Neural progenitor cell (in vitro differentiated cells): Measurements from ENCODE around the gene LMAN2. TPM values are rescaled to one million over a fixed set of nuclear protein-coding genes. Genes with fewer than 3 reads are reported as not detected.

Experiments
- DNase-seq: peaks from one replicate; pipeline ENCODE4 v3.0.0-alpha.2; 2016; ENCODE audit warnings: low spot score
- H2AFZ ChIP-seq: fragments of 200-600 bp; sonication (generic); replicated peaks from 2 replicates; pipeline ENCODE4 v1.6.1; 2016; ENCODE audit warnings: antibody characterized with exemption
- H3F3A ChIP-seq: fragments of 200-600 bp; sonication (generic); 2 replicates; pipeline ENCODE4 v1.6.1; 2016; ENCODE audit warnings: antibody characterized with exemption, low read depth
- H3K27ac ChIP-seq: fragments of 200-600 bp; sonication (generic); 2 replicates; pipeline ENCODE4 v1.5.1; 2016; ENCODE audit warnings: mild to moderate bottlenecking
- H3K27me3 ChIP-seq: fragments of 200-600 bp; sonication (generic); 2 replicates; pipeline ENCODE4 v1.6.1; 2016; ENCODE audit warnings: mild to moderate bottlenecking, moderate library complexity
- H3K36me3 ChIP-seq: fragments of 200-600 bp; sonication (generic); 2 replicates; pipeline ENCODE4 v1.5.1; 2016
- H3K4me1 ChIP-seq: fragments of 200-600 bp; sonication (generic); 2 replicates; pipeline ENCODE4 v1.6.1; 2016; ENCODE audit warnings: mixed run types
- H3K4me2 ChIP-seq: fragments of 200-600 bp; sonication (generic); 2 replicates; pipeline ENCODE4 v1.6.1; 2016
- H3K4me3 ChIP-seq: fragments of 200-600 bp; sonication (generic); 2 replicates; pipeline ENCODE4 v1.5.1; 2016
- H3K79me2 ChIP-seq: fragments of 200-600 bp; sonication (generic); 2 replicates; pipeline ENCODE4 v1.6.1; 2016; ENCODE audit warnings: low read depth
- H3K9ac ChIP-seq: fragments of 200-600 bp; sonication (generic); 2 replicates; pipeline ENCODE4 v1.6.1; 2016
- H3K9me3 ChIP-seq: fragments of 200-600 bp; sonication (generic); 2 replicates; pipeline ENCODE4 v1.5.1; 2016; ENCODE audit warnings: low read depth
- H4K20me1 ChIP-seq: fragments of 200-600 bp; sonication (generic); 2 replicates; pipeline ENCODE4 v1.6.1; 2016; ENCODE audit warnings: low read depth
- H3K27ac Mint-ChIP-seq: 3 replicates; pipeline ENCODE4 v1.8.0; 2021; ENCODE audit warnings: mixed read lengths
- H3K27me3 Mint-ChIP-seq: 2 replicates; pipeline ENCODE4 v1.8.0; 2022; ENCODE audit warnings: low read depth, mild to moderate bottlenecking, inconsistent platforms, moderate library complexity, mixed read lengths; ENCODE audit not compliant: insufficient read depth
- H3K36me3 Mint-ChIP-seq: 3 replicates; pipeline ENCODE4 v1.8.0; 2021; ENCODE audit warnings: mixed read lengths
- H3K4me1 Mint-ChIP-seq: 3 replicates; pipeline ENCODE4 v1.8.0; 2021; ENCODE audit warnings: mixed read lengths
- H3K4me3 Mint-ChIP-seq: 3 replicates; pipeline ENCODE4 v1.8.0; 2021; ENCODE audit warnings: mild to moderate bottlenecking, moderate library complexity, mixed read lengths
- H3K9me3 Mint-ChIP-seq: 3 replicates; pipeline ENCODE4 v1.8.0; 2020; ENCODE audit warnings: mixed read lengths
- EZH2 ChIP-seq: fragments of 200-600 bp; sonication (generic); IDR thresholded peaks from 2 replicates; pipeline ENCODE4 v1.6.1; 2017; ENCODE audit warnings: antibody characterized with exemption, mild to moderate bottlenecking, moderate library complexity
- EZH2phosphoT487 ChIP-seq: fragments of 200-600 bp; sonication (generic); IDR thresholded peaks from 2 replicates; pipeline ENCODE4 v1.6.1; 2017; ENCODE audit warnings: antibody characterized with exemption
- total RNA-seq: library from RNA; depleted of rRNA; stranded (reverse); fragments of >200 nt; gene quantifications from 2 replicates; pipeline ENCODE4 v1.2.3, GENCODE V29; 2015; ENCODE audit warnings: low replicate concordance
- TF ChIP-seq, protein P1 (sequence below): fragments of 200-600 bp; sonication (generic); IDR thresholded peaks from 2 replicates; pipeline ENCODE4 v1.5.1; 2017; ENCODE audit warnings: antibody characterized with exemption, mild to moderate bottlenecking

LMAN2 gene
- total RNA-seq, 1 donor from 2014 or later = 96.5 TPM

DNA sequence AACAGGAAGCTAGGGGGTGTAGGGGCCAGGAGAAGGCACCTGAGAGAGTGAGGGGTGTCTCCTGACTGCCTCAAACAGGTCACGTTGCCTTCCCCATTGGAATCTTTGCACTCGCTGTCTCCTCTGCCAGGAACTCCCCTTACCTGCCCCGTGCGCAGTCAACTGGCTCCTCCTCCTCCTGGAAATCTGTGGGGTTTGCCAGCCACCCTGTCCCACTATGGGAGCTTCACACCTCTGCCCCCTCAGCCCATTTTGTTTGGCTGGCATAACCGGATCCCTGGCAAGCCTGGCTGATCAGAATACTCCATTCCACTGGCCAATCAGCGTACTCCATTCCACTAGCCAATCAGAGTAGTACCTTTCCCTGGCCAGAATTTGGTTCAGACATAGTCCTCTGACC, 22.3 kb upstream of the LMAN2 start:
- Histone ChIP-seq H3K4me2 (no peak overlapping the region), H3K9ac (no peak overlapping the region), H2AFZ (no peak overlapping the region), H3K4me3 (no peak overlapping the region), H3F3A (peaks cover 36% of the 10 kb centered on the region), H3K9me3 (no peaks in the 10 kb centered on the region), H3K4me1 (peaks cover 6% of the 10 kb centered on the region), H4K20me1 (no peaks in the 10 kb centered on the region), H3K27me3 (peaks cover under 1% of the 10 kb centered on the region), H3K36me3 (no peaks in the 10 kb centered on the region), H3K79me2 (no peaks in the 10 kb centered on the region), H3K27ac (no peak overlapping the region)
- Mint-ChIP-seq H3K36me3 (peaks cover 2% of the 10 kb centered on the region), H3K9me3 (no peaks in the 10 kb centered on the region), H3K4me3 (no peak overlapping the region), H3K27me3 (peaks cover 15% of the 10 kb centered on the region), H3K27ac (no peak overlapping the region), H3K4me1 (peaks cover 14% of the 10 kb centered on the region)
- TF ChIP-seq EZH2 = no peak
- TF ChIP-seq, protein P1, sequence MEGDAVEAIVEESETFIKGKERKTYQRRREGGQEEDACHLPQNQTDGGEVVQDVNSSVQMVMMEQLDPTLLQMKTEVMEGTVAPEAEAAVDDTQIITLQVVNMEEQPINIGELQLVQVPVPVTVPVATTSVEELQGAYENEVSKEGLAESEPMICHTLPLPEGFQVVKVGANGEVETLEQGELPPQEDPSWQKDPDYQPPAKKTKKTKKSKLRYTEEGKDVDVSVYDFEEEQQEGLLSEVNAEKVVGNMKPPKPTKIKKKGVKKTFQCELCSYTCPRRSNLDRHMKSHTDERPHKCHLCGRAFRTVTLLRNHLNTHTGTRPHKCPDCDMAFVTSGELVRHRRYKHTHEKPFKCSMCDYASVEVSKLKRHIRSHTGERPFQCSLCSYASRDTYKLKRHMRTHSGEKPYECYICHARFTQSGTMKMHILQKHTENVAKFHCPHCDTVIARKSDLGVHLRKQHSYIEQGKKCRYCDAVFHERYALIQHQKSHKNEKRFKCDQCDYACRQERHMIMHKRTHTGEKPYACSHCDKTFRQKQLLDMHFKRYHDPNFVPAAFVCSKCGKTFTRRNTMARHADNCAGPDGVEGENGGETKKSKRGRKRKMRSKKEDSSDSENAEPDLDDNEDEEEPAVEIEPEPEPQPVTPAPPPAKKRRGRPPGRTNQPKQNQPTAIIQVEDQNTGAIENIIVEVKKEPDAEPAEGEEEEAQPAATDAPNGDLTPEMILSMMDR = no peak
- TF ChIP-seq EZH2phosphoT487 = no peak
- no peak for DNase-seq

DNA sequence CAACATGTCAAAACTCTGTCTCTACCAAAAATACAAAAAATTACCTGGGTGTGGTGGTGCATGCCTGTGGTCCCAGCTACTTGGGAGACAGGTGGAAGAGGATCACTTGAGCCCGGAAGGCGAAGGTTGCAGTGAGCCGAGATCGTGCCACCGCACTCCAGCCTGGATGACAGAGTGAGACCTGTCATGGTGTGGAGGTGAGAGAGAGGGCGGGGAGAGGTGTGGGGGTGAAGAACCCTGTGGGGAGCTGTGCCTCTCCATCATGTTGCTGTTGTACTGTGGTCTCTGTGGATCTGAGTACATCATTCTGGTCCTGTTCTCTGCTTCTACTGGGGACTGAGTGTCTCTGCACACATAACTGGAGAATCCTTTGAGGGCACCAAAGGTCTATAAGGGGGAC, 21.4 kb upstream of the LMAN2 start:
- H3F3A ChIP-seq = peaks cover 41% of the 10 kb centered on the region
- no peak overlapping the region for H2AFZ ChIP-seq
- no peak for DNase-seq
- peaks cover 6% of the 10 kb centered on the region for H3K4me1 ChIP-seq
- H3K4me3 Mint-ChIP-seq = no peak overlapping the region
- H4K20me1 ChIP-seq = no peaks in the 10 kb centered on the region
- H3K4me2 ChIP-seq = no peak overlapping the region
- H3K9me3 ChIP-seq = no peaks in the 10 kb centered on the region
- no peak overlapping the region for H3K4me3 ChIP-seq
- no peaks in the 10 kb centered on the region for H3K36me3 ChIP-seq
- peaks cover 19% of the 10 kb centered on the region for H3K4me1 Mint-ChIP-seq
- H3K27me3 ChIP-seq = peaks cover 10% of the 10 kb centered on the region
- H3K9me3 Mint-ChIP-seq = no peaks in the 10 kb centered on the region
- H3K79me2 ChIP-seq = no peaks in the 10 kb centered on the region
- TF ChIP-seq EZH2 = no peak
- TF ChIP-seq, protein P1 = no peak
- TF ChIP-seq EZH2phosphoT487 = no peak
- H3K36me3 Mint-ChIP-seq = peaks cover 2% of the 10 kb centered on the region
- no peak overlapping the region for H3K27ac Mint-ChIP-seq
- peaks cover 17% of the 10 kb centered on the region for H3K27me3 Mint-ChIP-seq
- no peak overlapping the region for H3K9ac ChIP-seq
- no peak overlapping the region for H3K27ac ChIP-seq

DNA sequence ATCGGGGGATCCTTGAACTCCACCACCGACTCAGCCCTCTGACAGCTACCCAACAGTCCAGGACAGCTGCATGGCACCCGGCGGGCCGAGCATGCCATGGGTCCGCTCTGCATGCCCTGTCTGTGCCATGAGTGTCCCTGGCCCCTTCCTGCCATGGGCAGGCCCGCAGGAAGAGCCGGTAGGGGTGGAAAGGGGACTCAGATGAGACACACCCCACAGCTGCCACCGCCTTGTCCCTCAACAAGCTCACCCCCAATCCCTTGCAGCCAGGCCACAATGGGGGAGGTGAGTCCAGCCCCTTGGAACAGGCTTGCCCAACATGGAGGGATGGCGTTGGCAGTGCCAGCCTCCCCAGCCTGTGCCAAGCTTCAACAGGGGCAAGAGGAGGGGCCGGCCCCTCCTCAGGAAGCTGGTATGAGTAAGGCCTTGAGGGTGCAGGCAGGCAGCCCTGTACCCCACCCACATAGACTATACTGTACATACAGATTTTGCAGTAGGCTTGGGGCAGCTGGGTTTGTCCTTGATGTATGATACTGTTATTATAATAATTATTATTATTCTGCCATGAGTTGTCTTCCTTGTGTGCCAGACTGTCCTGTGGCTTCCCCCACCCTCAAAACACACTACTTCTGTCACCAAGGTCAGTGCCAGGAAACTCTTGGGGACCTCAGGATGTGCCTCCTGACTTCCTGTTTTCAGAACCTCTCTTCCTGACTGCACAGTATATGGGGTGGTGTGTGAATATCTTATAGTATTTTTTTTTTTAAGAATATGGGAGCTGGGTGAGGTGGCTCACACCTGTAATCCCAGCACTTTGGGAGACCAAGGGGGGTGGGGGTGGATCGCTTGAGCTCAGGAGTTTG, 20.8 kb upstream of the LMAN2 start:
- TF ChIP-seq EZH2 (no peak), EZH2phosphoT487 (no peak)
- TF ChIP-seq, protein P1 = no peak
- peak overlapping the region; percentile 92 for H3K4me2 ChIP-seq
- H3K27ac ChIP-seq = no peak overlapping the region
- H3F3A ChIP-seq = peaks cover 41% of the 10 kb centered on the region
- H3K9me3 ChIP-seq = no peaks in the 10 kb centered on the region
- no peak overlapping the region for H3K9ac ChIP-seq
- H3K4me1 ChIP-seq = peaks cover 6% of the 10 kb centered on the region
- Mint-ChIP-seq H3K36me3 (peaks cover 2% of the 10 kb centered on the region), H3K4me1 (peaks cover 19% of the 10 kb centered on the region), H3K9me3 (no peaks in the 10 kb centered on the region), H3K4me3 (peak overlapping the region; percentile 84), H3K27me3 (peaks cover 17% of the 10 kb centered on the region), H3K27ac (no peak overlapping the region)
- H3K79me2 ChIP-seq = no peaks in the 10 kb centered on the region
- H3K4me3 ChIP-seq = no peak overlapping the region
- peaks cover 16% of the 10 kb centered on the region for H3K27me3 ChIP-seq
- no peak for DNase-seq
- H3K36me3 ChIP-seq = no peaks in the 10 kb centered on the region
- H2AFZ ChIP-seq = no peak overlapping the region
- H4K20me1 ChIP-seq = no peaks in the 10 kb centered on the region
